AG04449 (cell line): ENCODE measurements around the gene SH2D4B.

Source experiments
- CTCF ChIA-PET: fragments of 350-600 bp; formaldehyde crosslinking; extraction: SDS; loops from one replicate; lab custom pipeline; 2021; ENCODE audit warnings: antibody characterized with exemption; lab: Yijun Ruan, JAX
- POLR2A ChIA-PET: fragments of 400-600, 350-600 bp; formaldehyde crosslinking; extraction: SDS; loops from one replicate; lab custom pipeline; 2020; ENCODE audit warnings: antibody characterized with exemption, inconsistent platforms; lab: Yijun Ruan, JAX
- DNase-seq: peaks from one replicate; pipeline ENCODE4 v3.0.0-alpha.2; 2010; ENCODE audit warnings: low read depth, low spot score
- H3K4me3 ChIP-seq: 2 replicates; pipeline ENCODE4 v1.5.1; 2011; ENCODE audit warnings: low read depth, mild to moderate bottlenecking, control low read depth, low read length
- TF ChIP-seq, protein P1 (sequence below): IDR thresholded peaks from one replicate; pipeline ENCODE4 v1.5.1; 2011; ENCODE audit warnings: mild to moderate bottlenecking, moderate library complexity, low read length, control low read depth, inconsistent platforms; ENCODE audit not compliant: insufficient read depth; ENCODE audit errors: missing control alignments

Gene SH2D4B

DNA sequence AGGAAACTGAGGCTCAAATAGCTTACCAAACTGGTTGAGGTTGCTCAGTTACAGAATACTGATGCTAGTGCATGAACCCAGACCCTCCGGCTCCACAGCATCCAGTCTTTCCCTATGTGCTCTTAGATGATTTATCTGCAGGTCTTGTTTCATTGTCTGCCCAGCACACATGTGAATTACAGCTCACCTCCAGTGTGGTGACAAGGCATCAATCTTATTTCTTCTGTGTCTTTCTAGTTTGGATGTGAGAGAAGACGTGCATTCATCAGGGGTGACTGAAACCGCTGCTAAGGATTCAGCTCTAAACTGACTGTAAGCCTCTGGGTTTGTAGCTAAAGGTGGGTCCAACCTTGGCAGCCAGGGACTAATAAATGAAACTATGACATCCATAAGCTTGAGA lies 123.8 kb downstream of the SH2D4B start:
- ChIA-PET CTCF (interaction anchor here (1.0 to 5.3 kb wide), 11 partner anchors 9 to 263 kb away, joined by 3 to 62 read pairs (median 7); no protein-coding TSS in a partner anchor), POLR2A (no interaction called here)
- no peak for DNase-seq
- H3K4me3 ChIP-seq, result no peak overlapping the region
- TF ChIP-seq, protein P1, sequence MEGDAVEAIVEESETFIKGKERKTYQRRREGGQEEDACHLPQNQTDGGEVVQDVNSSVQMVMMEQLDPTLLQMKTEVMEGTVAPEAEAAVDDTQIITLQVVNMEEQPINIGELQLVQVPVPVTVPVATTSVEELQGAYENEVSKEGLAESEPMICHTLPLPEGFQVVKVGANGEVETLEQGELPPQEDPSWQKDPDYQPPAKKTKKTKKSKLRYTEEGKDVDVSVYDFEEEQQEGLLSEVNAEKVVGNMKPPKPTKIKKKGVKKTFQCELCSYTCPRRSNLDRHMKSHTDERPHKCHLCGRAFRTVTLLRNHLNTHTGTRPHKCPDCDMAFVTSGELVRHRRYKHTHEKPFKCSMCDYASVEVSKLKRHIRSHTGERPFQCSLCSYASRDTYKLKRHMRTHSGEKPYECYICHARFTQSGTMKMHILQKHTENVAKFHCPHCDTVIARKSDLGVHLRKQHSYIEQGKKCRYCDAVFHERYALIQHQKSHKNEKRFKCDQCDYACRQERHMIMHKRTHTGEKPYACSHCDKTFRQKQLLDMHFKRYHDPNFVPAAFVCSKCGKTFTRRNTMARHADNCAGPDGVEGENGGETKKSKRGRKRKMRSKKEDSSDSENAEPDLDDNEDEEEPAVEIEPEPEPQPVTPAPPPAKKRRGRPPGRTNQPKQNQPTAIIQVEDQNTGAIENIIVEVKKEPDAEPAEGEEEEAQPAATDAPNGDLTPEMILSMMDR, result no peak

- DNase-seq, result peak; percentile 26
- ChIA-PET CTCF (interaction anchor here (0.7 to 5.3 kb wide), 34 partner anchors 9 to 1717 kb away, joined by 3 to 62 read pairs (median 4); no protein-coding TSS in a partner anchor), POLR2A (no interaction called here)
- H3K4me3 ChIP-seq, result peak overlapping the region; percentile 41
- TF ChIP-seq, protein P1, result peak; percentile 93
Measured at GRCh38 chr10:80662429-80663261, 124.9 kb downstream of the SH2D4B start.

GRCh38 chr10:80664071-80664680 lies 126.5 kb downstream of the SH2D4B start:
- ChIA-PET POLR2A (no interaction called here), CTCF (interaction anchor here (0.6 to 5.3 kb wide), 20 partner anchors 8 to 354 kb away, joined by 3 to 62 read pairs (median 4); no protein-coding TSS in a partner anchor)
- no peak for DNase-seq
- TF ChIP-seq, protein P1, result peak; percentile 83
- H3K4me3 ChIP-seq, result no peak overlapping the region

- POLR2A ChIA-PET, result no interaction called here
- H3K4me3 ChIP-seq, result no peak overlapping the region
- CTCF ChIA-PET, result interaction anchor here (6.1 kb wide), 1 partner anchor 8 kb away, joined by 47 read pairs; no protein-coding TSS in a partner anchor
- TF ChIP-seq, protein P1, result no peak
- no peak for DNase-seq
Measured at GRCh38 chr10:80669485-80669884, 131.8 kb downstream of the SH2D4B start.

DNA sequence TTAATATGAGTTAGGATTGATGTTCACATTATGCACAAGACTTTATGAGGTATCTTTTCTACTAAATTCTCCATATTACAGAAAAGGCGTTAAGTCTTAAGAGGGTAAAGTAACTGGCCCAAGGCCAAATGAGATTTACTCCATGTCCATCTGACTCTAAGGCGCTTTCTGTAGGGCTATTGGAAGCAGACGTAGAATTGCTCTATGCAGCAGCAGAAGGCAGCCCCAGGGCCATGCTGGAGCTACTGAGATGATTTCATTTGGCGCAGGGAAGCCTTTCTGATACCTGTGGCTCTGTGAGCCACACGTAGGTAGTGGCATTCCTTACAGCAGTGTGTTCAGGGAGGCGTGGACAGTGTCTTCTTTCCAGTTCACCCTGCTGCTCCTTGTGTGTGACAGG lies 133.1 kb downstream of the SH2D4B start:
- ChIA-PET CTCF (interaction anchor here (6.1 kb wide), 1 partner anchor 9 kb away, joined by 47 read pairs; no protein-coding TSS in a partner anchor), POLR2A (no interaction called here)

More for the DNA sequence above, 133.1 kb downstream of the SH2D4B start:
- TF ChIP-seq, protein P1, result no peak
- no peak for DNase-seq
- no peak overlapping the region for H3K4me3 ChIP-seq
